ENCODE data around the gene ATF6. TPM values are rescaled to one million over a fixed set of nuclear protein-coding genes. Genes with fewer than 3 reads are reported as not detected.

Gene ATF6, protein sequence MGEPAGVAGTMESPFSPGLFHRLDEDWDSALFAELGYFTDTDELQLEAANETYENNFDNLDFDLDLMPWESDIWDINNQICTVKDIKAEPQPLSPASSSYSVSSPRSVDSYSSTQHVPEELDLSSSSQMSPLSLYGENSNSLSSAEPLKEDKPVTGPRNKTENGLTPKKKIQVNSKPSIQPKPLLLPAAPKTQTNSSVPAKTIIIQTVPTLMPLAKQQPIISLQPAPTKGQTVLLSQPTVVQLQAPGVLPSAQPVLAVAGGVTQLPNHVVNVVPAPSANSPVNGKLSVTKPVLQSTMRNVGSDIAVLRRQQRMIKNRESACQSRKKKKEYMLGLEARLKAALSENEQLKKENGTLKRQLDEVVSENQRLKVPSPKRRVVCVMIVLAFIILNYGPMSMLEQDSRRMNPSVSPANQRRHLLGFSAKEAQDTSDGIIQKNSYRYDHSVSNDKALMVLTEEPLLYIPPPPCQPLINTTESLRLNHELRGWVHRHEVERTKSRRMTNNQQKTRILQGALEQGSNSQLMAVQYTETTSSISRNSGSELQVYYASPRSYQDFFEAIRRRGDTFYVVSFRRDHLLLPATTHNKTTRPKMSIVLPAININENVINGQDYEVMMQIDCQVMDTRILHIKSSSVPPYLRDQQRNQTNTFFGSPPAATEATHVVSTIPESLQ
- polyA plus RNA-seq = 1 to 10 TPM; 2.5 to 6.5 TPM

GRCh38 chr1:161766102-161766981, at the start of gene ATF6:
Gene ATF6 (plus strand): TSS chr1:161766320. CDS start chr1:161766361, 41 bp downstream.
- H3K27ac ChIP-seq (ENCODE audit: low read depth in 2 of 2, low read length in 1 of 2) = peak within 1 kb of the TSS; percentile 79 to 94
- peaks cover 0 to 3% of the 10 kb centered on the region in 2 donors for H3K4me1 ChIP-seq (ENCODE audit: control insufficient read depth in 2 of 2, insufficient read depth in 2 of 2, low read length in 1 of 2)
- peak within 1 kb of the TSS; percentile 59 to 92 for H3K4me3 ChIP-seq (ENCODE audit: low read depth in 1 of 2, low read length in 2 of 2)
- 0 to 1% methylated on average over 35 of the region's 35 CpGs for WGBS, 2 donors
- H3K27me3 ChIP-seq (ENCODE audit: control insufficient read depth in 1 of 2, insufficient read depth in 2 of 2, low read length in 2 of 2) = no peaks in the 10 kb centered on the region
- no peaks in the 10 kb centered on the region for H3K9me3 ChIP-seq (ENCODE audit: control insufficient read depth in 2 of 2, insufficient read depth in 1 of 2, low read depth in 1 of 2, low read length in 1 of 2)
- H3K36me3 ChIP-seq (ENCODE audit: control insufficient read depth in 2 of 2, insufficient read depth in 2 of 2, low read length in 1 of 2) = no peaks in the 10 kb centered on the region

DNA sequence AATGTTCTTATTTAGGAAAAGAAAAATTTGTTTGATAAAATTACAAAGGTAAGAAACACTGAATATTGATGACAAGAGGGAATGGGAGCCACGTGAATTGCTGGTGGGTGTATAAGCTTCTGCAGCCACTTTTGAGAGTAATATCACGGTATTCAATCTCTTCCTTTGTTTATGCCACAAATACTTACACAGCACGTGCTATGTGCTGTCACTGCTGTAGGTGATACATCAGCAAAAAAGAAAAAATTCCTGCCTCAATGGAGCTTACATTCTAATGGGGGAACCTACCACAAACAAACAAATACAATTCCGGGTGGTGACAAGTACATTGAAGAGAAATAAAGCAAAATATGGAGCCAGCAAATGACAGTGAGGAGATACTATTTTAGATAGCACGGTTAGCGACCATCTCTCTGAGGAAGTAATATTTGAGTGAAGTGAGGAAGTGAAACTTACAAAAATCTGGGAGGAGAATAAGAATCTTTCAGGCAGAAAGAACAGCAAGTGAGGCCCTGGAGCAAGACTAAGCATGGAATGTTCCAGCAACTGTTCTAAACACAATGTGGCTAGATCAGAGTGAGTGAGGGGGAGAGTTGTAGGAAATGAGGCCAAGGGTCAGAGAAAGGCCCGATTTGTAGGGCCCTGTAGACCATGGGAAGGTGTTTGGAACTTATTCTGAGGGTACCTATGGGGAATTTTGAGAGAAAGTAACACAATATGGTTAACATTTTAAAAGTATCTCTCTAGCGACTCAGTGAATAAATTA, 47.4 kb upstream of the ATF6 start:
- H3K4me1 ChIP-seq (ENCODE audit: control insufficient read depth in 2 of 2, insufficient read depth in 2 of 2, low read length in 1 of 2) = peaks cover 0 to 3% of the 10 kb centered on the region in 2 donors
- no peaks in the 10 kb centered on the region for H3K27me3 ChIP-seq (ENCODE audit: control insufficient read depth in 1 of 2, insufficient read depth in 2 of 2, low read length in 2 of 2)
- H3K27ac ChIP-seq (ENCODE audit: low read depth in 2 of 2, low read length in 1 of 2) = no peak overlapping the region
- WGBS, 2 donors = 71 to 76% methylated on average over 8 of the region's 8 CpGs
- no peaks in the 10 kb centered on the region for H3K36me3 ChIP-seq (ENCODE audit: control insufficient read depth in 2 of 2, insufficient read depth in 2 of 2, low read length in 1 of 2)
- H3K9me3 ChIP-seq (ENCODE audit: control insufficient read depth in 2 of 2, insufficient read depth in 1 of 2, low read depth in 1 of 2, low read length in 1 of 2) = no peaks in the 10 kb centered on the region
- no peak overlapping the region for H3K4me3 ChIP-seq (ENCODE audit: low read depth in 1 of 2, low read length in 2 of 2)

GRCh38 chr1:161719325-161719611, 46.9 kb upstream of the ATF6 start:
- H3K27ac ChIP-seq (ENCODE audit: low read depth in 2 of 2, low read length in 1 of 2) = no peak overlapping the region
- H3K4me3 ChIP-seq (ENCODE audit: low read depth in 1 of 2, low read length in 2 of 2) = no peak overlapping the region
- H3K36me3 ChIP-seq (ENCODE audit: control insufficient read depth in 2 of 2, insufficient read depth in 2 of 2, low read length in 1 of 2) = no peaks in the 10 kb centered on the region
- H3K27me3 ChIP-seq (ENCODE audit: control insufficient read depth in 1 of 2, insufficient read depth in 2 of 2, low read length in 2 of 2) = no peaks in the 10 kb centered on the region
- 94 to 100% methylated on average over 1 of the region's 1 CpG for WGBS, 2 donors
- H3K4me1 ChIP-seq (ENCODE audit: control insufficient read depth in 2 of 2, insufficient read depth in 2 of 2, low read length in 1 of 2) = peaks cover 0 to 3% of the 10 kb centered on the region in 2 donors
- H3K9me3 ChIP-seq (ENCODE audit: control insufficient read depth in 2 of 2, insufficient read depth in 1 of 2, low read depth in 1 of 2, low read length in 1 of 2) = no peaks in the 10 kb centered on the region

GRCh38 chr1:161720422-161720821, 45.7 kb upstream of the ATF6 start:
- WGBS, 2 donors = 91 to 97% methylated on average over 1 of the region's 1 CpG
- Histone ChIP-seq H3K4me3 (ENCODE audit: low read depth in 1 of 2, low read length in 2 of 2) (no peak overlapping the region), H3K27ac (ENCODE audit: low read depth in 2 of 2, low read length in 1 of 2) (no peak overlapping the region), H3K27me3 (ENCODE audit: control insufficient read depth in 1 of 2, insufficient read depth in 2 of 2, low read length in 2 of 2) (no peaks in the 10 kb centered on the region), H3K9me3 (ENCODE audit: control insufficient read depth in 2 of 2, insufficient read depth in 1 of 2, low read depth in 1 of 2, low read length in 1 of 2) (no peaks in the 10 kb centered on the region), H3K36me3 (ENCODE audit: control insufficient read depth in 2 of 2, insufficient read depth in 2 of 2, low read length in 1 of 2) (no peaks in the 10 kb centered on the region), H3K4me1 (ENCODE audit: control insufficient read depth in 2 of 2, insufficient read depth in 2 of 2, low read length in 1 of 2) (peaks cover 0 to 6% of the 10 kb centered on the region in 2 donors)

DNA sequence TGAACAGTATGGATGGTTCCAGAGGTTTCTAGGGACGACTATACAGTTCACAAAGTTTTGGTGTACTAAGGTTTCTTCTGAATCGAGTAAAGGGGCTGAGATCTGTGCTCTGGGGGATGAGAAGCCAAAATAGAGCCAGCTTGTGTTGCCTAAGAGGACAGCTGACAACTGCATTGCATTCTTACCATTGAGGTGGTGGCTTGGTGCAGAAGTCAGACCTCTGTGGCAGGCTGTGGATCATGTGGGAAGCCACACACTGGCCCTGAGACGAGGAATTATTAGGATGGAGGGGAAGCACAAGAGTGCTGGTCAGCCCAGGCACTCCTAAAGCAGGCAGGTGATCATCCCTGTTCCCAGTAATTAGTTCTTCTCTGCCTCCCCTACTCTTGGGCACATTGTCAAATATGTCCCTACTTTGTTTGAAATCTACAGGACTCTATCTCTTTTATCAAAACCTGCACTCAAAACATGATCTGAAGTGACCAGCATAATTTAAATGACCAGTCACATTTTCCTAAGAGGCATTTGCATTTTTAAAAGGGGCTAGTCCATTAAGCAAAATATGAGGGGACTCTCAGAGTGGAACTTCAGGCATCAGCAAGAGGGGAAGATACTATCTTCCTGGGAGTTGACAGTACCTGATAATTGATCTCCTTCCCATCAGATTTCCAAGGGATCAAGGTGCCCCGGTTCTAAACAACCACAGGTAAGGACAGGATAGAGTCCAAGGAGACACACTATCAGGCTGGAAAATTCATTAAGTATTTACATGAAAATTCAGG, 45.0 kb upstream of the ATF6 start, which contains the start of gene FCRLB:
Gene FCRLB, plus strand, starts transcription at position 589 of the 782 bp plus-strand sequence. CDS start 1,129 bp downstream, outside the sequence.
- Histone ChIP-seq H3K36me3 (ENCODE audit: control insufficient read depth in 2 of 2, insufficient read depth in 2 of 2, low read length in 1 of 2) (no peaks in the 10 kb centered on the region), H3K27me3 (ENCODE audit: control insufficient read depth in 1 of 2, insufficient read depth in 2 of 2, low read length in 2 of 2) (no peaks in the 10 kb centered on the region), H3K4me1 (ENCODE audit: control insufficient read depth in 2 of 2, insufficient read depth in 2 of 2, low read length in 1 of 2) (peaks cover 3 to 8% of the 10 kb centered on the region in 2 donors), H3K4me3 (ENCODE audit: low read depth in 1 of 2, low read length in 2 of 2) (no peak within 1 kb of the TSS), H3K27ac (ENCODE audit: low read depth in 2 of 2, low read length in 1 of 2) (no peak within 1 kb of the TSS), H3K9me3 (ENCODE audit: control insufficient read depth in 2 of 2, insufficient read depth in 1 of 2, low read depth in 1 of 2, low read length in 1 of 2) (no peaks in the 10 kb centered on the region)
- WGBS, 2 donors = 32 to 60% methylated on average over 4 of the region's 4 CpGs

GRCh38 chr1:161721738-161722343, 44.3 kb upstream of the ATF6 start:
- no peaks in the 10 kb centered on the region for H3K36me3 ChIP-seq (ENCODE audit: control insufficient read depth in 2 of 2, insufficient read depth in 2 of 2, low read length in 1 of 2)
- no peak overlapping the region for H3K27ac ChIP-seq (ENCODE audit: low read depth in 2 of 2, low read length in 1 of 2)
- WGBS, 2 donors = 60 to 69% methylated on average over 8 of the region's 8 CpGs
- H3K9me3 ChIP-seq (ENCODE audit: control insufficient read depth in 2 of 2, insufficient read depth in 1 of 2, low read depth in 1 of 2, low read length in 1 of 2) = no peaks in the 10 kb centered on the region
- H3K4me3 ChIP-seq (ENCODE audit: low read depth in 1 of 2, low read length in 2 of 2) = no peak overlapping the region
- no peaks in the 10 kb centered on the region for H3K27me3 ChIP-seq (ENCODE audit: control insufficient read depth in 1 of 2, insufficient read depth in 2 of 2, low read length in 2 of 2)
- peaks cover 3 to 8% of the 10 kb centered on the region in 2 donors for H3K4me1 ChIP-seq (ENCODE audit: control insufficient read depth in 2 of 2, insufficient read depth in 2 of 2, low read length in 1 of 2)

- no peaks in the 10 kb centered on the region for H3K36me3 ChIP-seq (ENCODE audit: control insufficient read depth in 2 of 2, insufficient read depth in 2 of 2, low read length in 1 of 2)
- peaks cover 3 to 8% of the 10 kb centered on the region in 2 donors for H3K4me1 ChIP-seq (ENCODE audit: control insufficient read depth in 2 of 2, insufficient read depth in 2 of 2, low read length in 1 of 2)
- H3K4me3 ChIP-seq (ENCODE audit: low read depth in 1 of 2, low read length in 2 of 2) = no peak overlapping the region
- H3K27me3 ChIP-seq (ENCODE audit: control insufficient read depth in 1 of 2, insufficient read depth in 2 of 2, low read length in 2 of 2) = no peaks in the 10 kb centered on the region
- no peaks in the 10 kb centered on the region for H3K9me3 ChIP-seq (ENCODE audit: control insufficient read depth in 2 of 2, insufficient read depth in 1 of 2, low read depth in 1 of 2, low read length in 1 of 2)
- 100% methylated on average over 1 of the region's 1 CpG for WGBS, 2 donors
- H3K27ac ChIP-seq (ENCODE audit: low read depth in 2 of 2, low read length in 1 of 2) = no peak overlapping the region
Observed at GRCh38 chr1:161722406-161722805, 43.7 kb upstream of the ATF6 start.

GRCh38 chr1:161723459-161724141, 42.5 kb upstream of the ATF6 start:
- H3K9me3 ChIP-seq (ENCODE audit: control insufficient read depth in 2 of 2, insufficient read depth in 1 of 2, low read depth in 1 of 2, low read length in 1 of 2) = no peaks in the 10 kb centered on the region
- H3K36me3 ChIP-seq (ENCODE audit: control insufficient read depth in 2 of 2, insufficient read depth in 2 of 2, low read length in 1 of 2) = no peaks in the 10 kb centered on the region
- peaks cover 3 to 8% of the 10 kb centered on the region in 2 donors for H3K4me1 ChIP-seq (ENCODE audit: control insufficient read depth in 2 of 2, insufficient read depth in 2 of 2, low read length in 1 of 2)
- H3K27ac ChIP-seq (ENCODE audit: low read depth in 2 of 2, low read length in 1 of 2) = no peak overlapping the region
- no peak overlapping the region for H3K4me3 ChIP-seq (ENCODE audit: low read depth in 1 of 2, low read length in 2 of 2)
- no peaks in the 10 kb centered on the region for H3K27me3 ChIP-seq (ENCODE audit: control insufficient read depth in 1 of 2, insufficient read depth in 2 of 2, low read length in 2 of 2)
- 84% methylated on average over 8 of the region's 8 CpGs for WGBS, 2 donors
